HepG2 (cell line): Measurements from ENCODE around the gene PDXDC1.
"Not testable (repeated sequence)": the region's sequence is repeated elsewhere in the genome, so short reads cannot be mapped to it uniquely, and the experiment has no call there.

Experiments used
- POLR2A ChIP-seq, 2 experiments: IDR thresholded peaks; 2 replicates each; pipeline ENCODE4 v1.6.1; 2011; ENCODE audit warnings: low read depth in 2 of 2, low read length in 2 of 2, mild to moderate bottlenecking in 1 of 2, moderate library complexity in 1 of 2; ENCODE audit not compliant: insufficient read depth in 1 of 2
- STAG1 ChIP-seq: sonication (generic); formaldehyde crosslinking; IDR thresholded peaks from 2 replicates; pipeline ENCODE4 v1.4.0; 2020; ENCODE audit warnings: missing genetic modification reagents
- ZBTB8A ChIP-seq: sonication (generic); formaldehyde crosslinking; IDR thresholded peaks from 2 replicates; pipeline ENCODE4 v1.4.0; 2020; ENCODE audit warnings: mild to moderate bottlenecking, low read depth, missing genetic modification reagents, borderline replicate concordance
- ZNF619 ChIP-seq: sonication (generic); formaldehyde crosslinking; IDR thresholded peaks from 2 replicates; pipeline ENCODE4 v1.4.0; 2020; ENCODE audit warnings: mild to moderate bottlenecking, missing genetic modification reagents
- ZSCAN31 ChIP-seq: sonication (generic); formaldehyde crosslinking; IDR thresholded peaks from 2 replicates; pipeline ENCODE4 v1.5.0; 2020; ENCODE audit warnings: low read depth, mild to moderate bottlenecking, missing genetic modification reagents
- TF ChIP-seq, protein P1 (sequence below): sonication (generic); formaldehyde crosslinking; IDR thresholded peaks from 2 replicates; pipeline ENCODE4 v1.5.0; 2020; ENCODE audit warnings: mild to moderate bottlenecking, missing genetic modification reagents, moderate library complexity

DNA sequence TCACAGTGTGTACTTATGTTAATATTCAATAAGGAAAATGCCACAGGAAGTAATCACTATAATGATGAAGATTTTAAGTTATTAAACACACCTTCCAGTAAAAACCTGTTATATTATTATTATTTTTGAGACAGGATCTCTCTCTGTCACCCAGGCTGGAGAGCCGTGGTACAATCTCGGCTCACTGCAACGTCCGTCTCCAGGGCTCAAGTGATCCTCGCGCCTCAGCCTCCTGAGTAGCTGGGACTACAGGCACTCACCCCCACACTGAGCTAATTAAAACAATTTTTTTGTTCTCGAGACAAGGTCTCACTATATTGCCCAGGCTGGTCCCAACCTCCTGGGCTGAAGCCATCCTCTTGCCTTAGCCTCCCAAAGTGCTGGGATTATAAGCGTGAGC is 3.5 kb downstream of the PDXDC1 start:
- TF ChIP-seq, protein P1, sequence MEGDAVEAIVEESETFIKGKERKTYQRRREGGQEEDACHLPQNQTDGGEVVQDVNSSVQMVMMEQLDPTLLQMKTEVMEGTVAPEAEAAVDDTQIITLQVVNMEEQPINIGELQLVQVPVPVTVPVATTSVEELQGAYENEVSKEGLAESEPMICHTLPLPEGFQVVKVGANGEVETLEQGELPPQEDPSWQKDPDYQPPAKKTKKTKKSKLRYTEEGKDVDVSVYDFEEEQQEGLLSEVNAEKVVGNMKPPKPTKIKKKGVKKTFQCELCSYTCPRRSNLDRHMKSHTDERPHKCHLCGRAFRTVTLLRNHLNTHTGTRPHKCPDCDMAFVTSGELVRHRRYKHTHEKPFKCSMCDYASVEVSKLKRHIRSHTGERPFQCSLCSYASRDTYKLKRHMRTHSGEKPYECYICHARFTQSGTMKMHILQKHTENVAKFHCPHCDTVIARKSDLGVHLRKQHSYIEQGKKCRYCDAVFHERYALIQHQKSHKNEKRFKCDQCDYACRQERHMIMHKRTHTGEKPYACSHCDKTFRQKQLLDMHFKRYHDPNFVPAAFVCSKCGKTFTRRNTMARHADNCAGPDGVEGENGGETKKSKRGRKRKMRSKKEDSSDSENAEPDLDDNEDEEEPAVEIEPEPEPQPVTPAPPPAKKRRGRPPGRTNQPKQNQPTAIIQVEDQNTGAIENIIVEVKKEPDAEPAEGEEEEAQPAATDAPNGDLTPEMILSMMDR (CRISPR knock-in tag): not testable (repeated sequence)
- TF ChIP-seq POLR2A (IDR thresholded peaks at IDR 0.05; ENCODE audit: insufficient read depth in 1 of 2, low read depth in 2 of 2, low read length in 2 of 2); ZBTB8A (CRISPR knock-in tag); ZNF619 (CRISPR knock-in tag); ZSCAN31 (CRISPR knock-in tag); STAG1 (CRISPR knock-in tag): not testable (repeated sequence)
